HEK293 (cell line): Measurements from ENCODE around the gene TTC39C.

ENCODE experiments used
- TF ChIP-seq, protein P1 (sequence below): fragments of 450-650 bp; formaldehyde crosslinking; IDR thresholded peaks from 2 replicates; pipeline ENCODE4 v1.5.1; 2016; ENCODE audit warnings: missing biosample characterization, missing genetic modification characterization
- TF ChIP-seq, protein P2 (sequence below): fragments of 450-650 bp; formaldehyde crosslinking; IDR thresholded peaks from 2 replicates; pipeline ENCODE4 v1.5.1; 2016; ENCODE audit warnings: missing biosample characterization, missing genetic modification characterization
- TF ChIP-seq, protein P3 (sequence below): fragments of 450-650 bp; formaldehyde crosslinking; IDR thresholded peaks from 2 replicates; pipeline ENCODE4 v1.5.1; 2016; ENCODE audit warnings: missing biosample characterization, missing genetic modification characterization
- TF ChIP-seq, protein P4 (sequence below): fragments of 450-650 bp; formaldehyde crosslinking; IDR thresholded peaks from 2 replicates; pipeline ENCODE4 v1.5.1; 2016; ENCODE audit warnings: missing biosample characterization, missing genetic modification characterization

DNA sequence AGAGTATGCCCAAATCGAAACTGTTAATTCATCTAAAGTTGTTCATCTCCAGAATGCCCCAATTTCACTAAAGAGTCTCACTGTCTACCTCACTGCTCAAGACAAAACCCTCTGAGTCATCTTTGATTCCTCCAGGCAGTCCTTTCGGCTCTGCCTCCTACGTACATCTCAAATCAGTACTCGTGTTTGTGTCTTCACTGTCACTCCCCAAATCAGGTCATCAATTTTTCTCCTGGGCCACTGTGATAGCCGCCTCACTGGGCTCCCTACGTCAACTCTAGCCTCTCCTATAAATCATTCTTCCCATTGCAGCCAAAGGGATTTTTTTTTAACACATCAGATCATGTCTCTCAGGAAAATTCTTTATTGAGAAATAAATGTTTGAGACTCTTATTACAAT is 42.1 kb upstream of the TTC39C start:
- TF ChIP-seq, protein P1, sequence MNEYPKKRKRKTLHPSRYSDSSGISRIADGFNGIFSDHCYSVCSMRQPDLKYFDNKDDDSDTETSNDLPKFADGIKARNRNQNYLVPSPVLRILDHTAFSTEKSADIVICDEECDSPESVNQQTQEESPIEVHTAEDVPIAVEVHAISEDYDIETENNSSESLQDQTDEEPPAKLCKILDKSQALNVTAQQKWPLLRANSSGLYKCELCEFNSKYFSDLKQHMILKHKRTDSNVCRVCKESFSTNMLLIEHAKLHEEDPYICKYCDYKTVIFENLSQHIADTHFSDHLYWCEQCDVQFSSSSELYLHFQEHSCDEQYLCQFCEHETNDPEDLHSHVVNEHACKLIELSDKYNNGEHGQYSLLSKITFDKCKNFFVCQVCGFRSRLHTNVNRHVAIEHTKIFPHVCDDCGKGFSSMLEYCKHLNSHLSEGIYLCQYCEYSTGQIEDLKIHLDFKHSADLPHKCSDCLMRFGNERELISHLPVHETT (tag by site-specific recombination), result no peak
- TF ChIP-seq, protein P2, sequence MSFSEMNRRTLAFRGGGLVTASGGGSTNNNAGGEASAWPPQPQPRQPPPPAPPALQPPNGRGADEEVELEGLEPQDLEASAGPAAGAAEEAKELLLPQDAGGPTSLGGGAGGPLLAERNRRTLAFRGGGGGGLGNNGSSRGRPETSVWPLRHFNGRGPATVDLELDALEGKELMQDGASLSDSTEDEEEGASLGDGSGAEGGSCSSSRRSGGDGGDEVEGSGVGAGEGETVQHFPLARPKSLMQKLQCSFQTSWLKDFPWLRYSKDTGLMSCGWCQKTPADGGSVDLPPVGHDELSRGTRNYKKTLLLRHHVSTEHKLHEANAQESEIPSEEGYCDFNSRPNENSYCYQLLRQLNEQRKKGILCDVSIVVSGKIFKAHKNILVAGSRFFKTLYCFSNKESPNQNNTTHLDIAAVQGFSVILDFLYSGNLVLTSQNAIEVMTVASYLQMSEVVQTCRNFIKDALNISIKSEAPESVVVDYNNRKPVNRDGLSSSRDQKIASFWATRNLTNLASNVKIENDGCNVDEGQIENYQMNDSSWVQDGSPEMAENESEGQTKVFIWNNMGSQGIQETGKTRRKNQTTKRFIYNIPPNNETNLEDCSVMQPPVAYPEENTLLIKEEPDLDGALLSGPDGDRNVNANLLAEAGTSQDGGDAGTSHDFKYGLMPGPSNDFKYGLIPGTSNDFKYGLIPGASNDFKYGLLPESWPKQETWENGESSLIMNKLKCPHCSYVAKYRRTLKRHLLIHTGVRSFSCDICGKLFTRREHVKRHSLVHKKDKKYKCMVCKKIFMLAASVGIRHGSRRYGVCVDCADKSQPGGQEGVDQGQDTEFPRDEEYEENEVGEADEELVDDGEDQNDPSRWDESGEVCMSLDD, result no peak
- TF ChIP-seq, protein P3, sequence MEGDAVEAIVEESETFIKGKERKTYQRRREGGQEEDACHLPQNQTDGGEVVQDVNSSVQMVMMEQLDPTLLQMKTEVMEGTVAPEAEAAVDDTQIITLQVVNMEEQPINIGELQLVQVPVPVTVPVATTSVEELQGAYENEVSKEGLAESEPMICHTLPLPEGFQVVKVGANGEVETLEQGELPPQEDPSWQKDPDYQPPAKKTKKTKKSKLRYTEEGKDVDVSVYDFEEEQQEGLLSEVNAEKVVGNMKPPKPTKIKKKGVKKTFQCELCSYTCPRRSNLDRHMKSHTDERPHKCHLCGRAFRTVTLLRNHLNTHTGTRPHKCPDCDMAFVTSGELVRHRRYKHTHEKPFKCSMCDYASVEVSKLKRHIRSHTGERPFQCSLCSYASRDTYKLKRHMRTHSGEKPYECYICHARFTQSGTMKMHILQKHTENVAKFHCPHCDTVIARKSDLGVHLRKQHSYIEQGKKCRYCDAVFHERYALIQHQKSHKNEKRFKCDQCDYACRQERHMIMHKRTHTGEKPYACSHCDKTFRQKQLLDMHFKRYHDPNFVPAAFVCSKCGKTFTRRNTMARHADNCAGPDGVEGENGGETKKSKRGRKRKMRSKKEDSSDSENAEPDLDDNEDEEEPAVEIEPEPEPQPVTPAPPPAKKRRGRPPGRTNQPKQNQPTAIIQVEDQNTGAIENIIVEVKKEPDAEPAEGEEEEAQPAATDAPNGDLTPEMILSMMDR (tag by site-specific recombination), result no peak
- TF ChIP-seq, protein P4, sequence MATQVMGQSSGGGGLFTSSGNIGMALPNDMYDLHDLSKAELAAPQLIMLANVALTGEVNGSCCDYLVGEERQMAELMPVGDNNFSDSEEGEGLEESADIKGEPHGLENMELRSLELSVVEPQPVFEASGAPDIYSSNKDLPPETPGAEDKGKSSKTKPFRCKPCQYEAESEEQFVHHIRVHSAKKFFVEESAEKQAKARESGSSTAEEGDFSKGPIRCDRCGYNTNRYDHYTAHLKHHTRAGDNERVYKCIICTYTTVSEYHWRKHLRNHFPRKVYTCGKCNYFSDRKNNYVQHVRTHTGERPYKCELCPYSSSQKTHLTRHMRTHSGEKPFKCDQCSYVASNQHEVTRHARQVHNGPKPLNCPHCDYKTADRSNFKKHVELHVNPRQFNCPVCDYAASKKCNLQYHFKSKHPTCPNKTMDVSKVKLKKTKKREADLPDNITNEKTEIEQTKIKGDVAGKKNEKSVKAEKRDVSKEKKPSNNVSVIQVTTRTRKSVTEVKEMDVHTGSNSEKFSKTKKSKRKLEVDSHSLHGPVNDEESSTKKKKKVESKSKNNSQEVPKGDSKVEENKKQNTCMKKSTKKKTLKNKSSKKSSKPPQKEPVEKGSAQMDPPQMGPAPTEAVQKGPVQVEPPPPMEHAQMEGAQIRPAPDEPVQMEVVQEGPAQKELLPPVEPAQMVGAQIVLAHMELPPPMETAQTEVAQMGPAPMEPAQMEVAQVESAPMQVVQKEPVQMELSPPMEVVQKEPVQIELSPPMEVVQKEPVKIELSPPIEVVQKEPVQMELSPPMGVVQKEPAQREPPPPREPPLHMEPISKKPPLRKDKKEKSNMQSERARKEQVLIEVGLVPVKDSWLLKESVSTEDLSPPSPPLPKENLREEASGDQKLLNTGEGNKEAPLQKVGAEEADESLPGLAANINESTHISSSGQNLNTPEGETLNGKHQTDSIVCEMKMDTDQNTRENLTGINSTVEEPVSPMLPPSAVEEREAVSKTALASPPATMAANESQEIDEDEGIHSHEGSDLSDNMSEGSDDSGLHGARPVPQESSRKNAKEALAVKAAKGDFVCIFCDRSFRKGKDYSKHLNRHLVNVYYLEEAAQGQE, result no peak
